ENCODE results near the gene EIPR1.

- TF ChIP-seq POLR2A (IDR thresholded peaks at IDR 0.05) = no peak
- TF ChIP-seq CTCF (IDR thresholded peaks at IDR 0.05) = no peak
These were observed 12.4 kb upstream of the EIPR1 start for GRCh38 chr2:3390041-3390440.
